Embryonic facial prominence (tissue), 1 donor: ENCODE results near the gene NBR1.
"Not testable (repeated sequence)": the region's sequence is repeated elsewhere in the genome, so short reads cannot be mapped to it uniquely, and the experiment has no call there.

Experiments used
- DNase-seq: peaks from one replicate; pipeline ENCODE4 v3.0.0-alpha.2; 2016; ENCODE audit errors: extremely low spot score

The NBR1 gene

GRCh38 chr17:43246456-43246855 lies 75.4 kb downstream of the NBR1 start:
- DNase-seq, result not testable (repeated sequence)
